ENCODE results near the gene AQP1.

Gene AQP1

GRCh38 chr7:30922596-30922995 is 10.9 kb downstream of the AQP1 start:
- no peak for DNase-seq

- no peak for DNase-seq
Measured at GRCh38 chr7:30923009-30923773, 11.5 kb downstream of the AQP1 start.

- no peak for DNase-seq
Measured at GRCh38 chr7:30923774-30924413, 12.2 kb downstream of the AQP1 start.

- no peak for DNase-seq
Measured at GRCh38 chr7:30924624-30925023, 13.0 kb downstream of the AQP1 start.

- no peak for DNase-seq
Measured at GRCh38 chr7:30925117-30925516, 13.5 kb downstream of the AQP1 start.

GRCh38 chr7:30925913-30926312 is 14.3 kb downstream of the AQP1 start:
- no peak for DNase-seq

GRCh38 chr7:30926313-30926712 is 14.7 kb downstream of the AQP1 start:
- no peak for DNase-seq

- no peak for DNase-seq
Measured at GRCh38 chr7:30927040-30927439, 15.4 kb downstream of the AQP1 start.

- no peak for DNase-seq
Measured at GRCh38 chr7:30927559-30927958, 15.9 kb downstream of the AQP1 start.

- DNase-seq = no peak
Measured at GRCh38 chr7:30928254-30928872, 16.7 kb downstream of the AQP1 start.

GRCh38 chr7:30929686-30930085 is 18.0 kb downstream of the AQP1 start:
- DNase-seq = no peak

GRCh38 chr7:30930621-30931020 is 19.0 kb downstream of the AQP1 start:
- DNase-seq = no peak

- DNase-seq = no peak
Measured at GRCh38 chr7:30931161-30931928, 19.7 kb downstream of the AQP1 start.

- no peak for DNase-seq
Measured at GRCh38 chr7:30931929-30932540, 20.4 kb downstream of the AQP1 start.

GRCh38 chr7:30932562-30932961 is 20.9 kb downstream of the AQP1 start:
- DNase-seq = no peak

- DNase-seq = no peak
Measured at GRCh38 chr7:30933124-30933974, 21.7 kb downstream of the AQP1 start.

GRCh38 chr7:30934225-30934624 is 22.6 kb downstream of the AQP1 start:
- DNase-seq = no peak

- no peak for DNase-seq
Measured at GRCh38 chr7:30934732-30935568, 23.3 kb downstream of the AQP1 start.

GRCh38 chr7:30935569-30935877 is 23.9 kb downstream of the AQP1 start:
- no peak for DNase-seq

- no peak for DNase-seq
Measured at GRCh38 chr7:30936650-30937245, 25.1 kb downstream of the AQP1 start.

- no peak for DNase-seq
Measured at GRCh38 chr7:30937416-30937815, 25.8 kb downstream of the AQP1 start.
